Measurements from ENCODE around the gene ECHS1. TPM values are rescaled to one million over a fixed set of nuclear protein-coding genes. Genes with fewer than 3 reads are reported as not detected.
A peak's percentile ranks its signal among the peaks of the same experiment; 100 is the strongest.

ECHS1 gene
- polyA plus RNA-seq, 1 of the 3 experiments (the other 2 are of a cell fraction) = 97.8 TPM

DNA sequence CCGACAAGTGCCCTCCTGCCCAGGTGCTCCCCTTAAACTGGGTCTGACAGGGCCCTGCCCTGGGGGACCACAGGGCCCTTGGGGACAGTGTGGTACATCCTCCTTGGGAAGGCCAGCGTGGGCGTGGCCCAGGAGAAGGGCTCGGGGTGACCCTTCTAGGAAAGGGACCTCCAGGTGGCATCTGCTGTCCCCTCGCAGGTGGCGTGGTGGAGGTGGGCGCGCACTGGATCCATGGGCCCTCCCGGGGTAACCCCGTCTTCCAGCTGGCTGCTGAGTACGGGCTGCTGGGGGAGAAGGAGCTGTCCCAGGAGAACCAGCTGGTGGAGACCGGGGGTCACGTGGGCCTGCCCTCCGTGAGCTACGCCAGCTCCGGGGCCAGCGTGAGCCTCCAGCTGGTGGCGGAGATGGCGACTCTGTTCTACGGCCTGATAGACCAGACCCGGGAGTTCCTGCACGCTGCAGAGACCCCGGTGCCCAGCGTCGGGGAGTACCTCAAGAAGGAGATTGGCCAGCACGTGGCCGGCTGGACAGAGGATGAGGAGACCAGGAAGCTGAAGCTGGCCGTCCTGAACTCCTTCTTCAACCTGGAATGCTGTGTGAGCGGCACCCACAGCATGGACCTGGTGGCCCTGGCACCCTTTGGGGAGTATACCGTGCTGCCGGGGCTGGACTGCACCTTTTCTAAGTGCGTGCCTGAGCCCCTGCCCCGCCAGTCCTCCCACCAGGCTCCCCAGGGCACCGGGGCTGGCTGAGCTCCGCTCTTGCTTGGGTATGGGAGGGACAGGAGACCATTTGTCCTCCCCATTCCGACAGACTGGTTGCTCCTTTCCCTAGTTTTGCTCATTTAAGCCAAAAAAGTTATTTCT lies 6.9 kb upstream of the ECHS1 start (continued):
- TF ChIP-seq FOSL2 (IDR thresholded peaks at IDR 0.05; ENCODE audit: borderline replicate concordance, low read depth) (no peak), GABPA (IDR thresholded peaks at IDR 0.05; ENCODE audit: low read depth) (no peak), YY1 (IDR thresholded peaks at IDR 0.05; ENCODE audit: low read depth) (no peak), CHD2 (IDR thresholded peaks at IDR 0.05; ENCODE audit: low read length, partially characterized antibody) (no peak), NFIC (IDR thresholded peaks at IDR 0.05; ENCODE audit: borderline replicate concordance) (no peak), JUND (IDR thresholded peaks at IDR 0.05) (no peak), TEAD4 (IDR thresholded peaks at IDR 0.05; ENCODE audit: borderline replicate concordance, insufficient read depth) (no peak), MEF2A (IDR thresholded peaks at IDR 0.05; ENCODE audit: borderline replicate concordance, low read depth) (no peak)
- TF ChIP-seq, protein P1, sequence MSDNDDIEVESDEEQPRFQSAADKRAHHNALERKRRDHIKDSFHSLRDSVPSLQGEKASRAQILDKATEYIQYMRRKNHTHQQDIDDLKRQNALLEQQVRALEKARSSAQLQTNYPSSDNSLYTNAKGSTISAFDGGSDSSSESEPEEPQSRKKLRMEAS (IDR thresholded peaks at IDR 0.05; ENCODE audit: low read depth) = no peak
- TF ChIP-seq, protein P2, sequence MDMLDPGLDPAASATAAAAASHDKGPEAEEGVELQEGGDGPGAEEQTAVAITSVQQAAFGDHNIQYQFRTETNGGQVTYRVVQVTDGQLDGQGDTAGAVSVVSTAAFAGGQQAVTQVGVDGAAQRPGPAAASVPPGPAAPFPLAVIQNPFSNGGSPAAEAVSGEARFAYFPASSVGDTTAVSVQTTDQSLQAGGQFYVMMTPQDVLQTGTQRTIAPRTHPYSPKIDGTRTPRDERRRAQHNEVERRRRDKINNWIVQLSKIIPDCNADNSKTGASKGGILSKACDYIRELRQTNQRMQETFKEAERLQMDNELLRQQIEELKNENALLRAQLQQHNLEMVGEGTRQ (IDR thresholded peaks at IDR 0.05; ENCODE audit: borderline replicate concordance, low read depth, low read length) = no peak

DNA sequence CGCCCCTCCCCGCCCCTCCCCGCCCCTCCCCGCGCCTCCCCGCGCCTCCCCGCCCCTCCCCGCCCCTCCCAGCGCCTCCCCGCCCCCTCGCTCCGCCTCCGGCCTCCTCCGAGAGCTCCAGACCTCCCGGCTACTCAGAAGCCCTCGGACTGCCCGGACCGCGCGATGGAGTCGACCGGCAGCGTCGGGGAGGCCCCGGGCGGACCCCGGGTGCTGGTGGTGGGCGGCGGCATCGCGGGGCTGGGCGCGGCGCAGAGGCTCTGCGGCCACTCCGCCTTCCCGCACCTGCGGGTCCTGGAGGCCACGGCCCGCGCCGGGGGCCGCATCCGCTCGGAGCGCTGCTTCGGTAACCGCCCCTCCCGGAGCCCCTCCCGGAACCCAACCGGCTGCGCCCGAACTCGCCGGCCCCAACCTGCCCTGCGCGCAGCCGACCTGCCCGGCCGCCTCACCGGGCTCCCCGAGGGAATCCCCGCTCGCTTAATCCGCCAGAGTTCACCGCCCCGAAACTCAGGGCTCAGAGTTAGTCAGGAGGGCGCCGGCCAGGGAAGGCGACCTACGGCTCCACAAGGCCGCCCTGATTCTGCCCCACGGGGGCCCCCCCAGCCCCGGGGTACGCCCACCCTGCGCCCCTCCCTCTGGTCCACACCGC lies 6.1 kb upstream of the ECHS1 start, which contains the start of gene PAOX:
Gene PAOX (plus strand): TSS at position 111 of the 649 bp plus-strand sequence. CDS start 55 bp downstream, at position 166.
- TF ChIP-seq POLR2AphosphoS5 (IDR thresholded peaks at IDR 0.05; ENCODE audit: low read depth, low read length) = 0 out of 2 replicates have a peak, but pooled peaks have one; percentile 37
- no peak for TF ChIP-seq MXI1 (IDR thresholded peaks at IDR 0.05; ENCODE audit: low read depth, low read length)
- TF ChIP-seq JUND (IDR thresholded peaks at IDR 0.05) = no peak
- TF ChIP-seq TAF1 (IDR thresholded peaks at IDR 0.05; ENCODE audit: borderline replicate concordance, low read depth, low read length) = peak; percentile 52
- peak within 1 kb of the TSS; percentile 64 for H3K9ac ChIP-seq
- H4K20me1 ChIP-seq (ENCODE audit: insufficient read depth) = no peaks in the 10 kb centered on the region
- CTCF ChIA-PET = interaction anchor here (1.1 to 2.3 kb wide), 3 partner anchors 18 to 50 kb away, joined by 4 to 13 read pairs (median 7); no protein-coding TSS in a partner anchor
- H3K36me3 ChIP-seq (replicated peaks in 1 of 2; ENCODE audit: control insufficient read depth in 1 of 2, insufficient read depth in 2 of 2, low read length in 1 of 2) = no peaks in the 10 kb centered on the region
- peaks cover 0 to 15% of the 10 kb centered on the region in 2 experiments; a peak in 1 of 4 replicates for H3K4me1 ChIP-seq (ENCODE audit: control insufficient read depth in 1 of 2, insufficient read depth in 2 of 2, low read depth in 1 of 2, low read length in 1 of 2)
- H3K9me3 ChIP-seq = no peaks in the 10 kb centered on the region
- no peaks in the 10 kb centered on the region for H3K9me2 ChIP-seq
- H3F3A ChIP-seq (replicated peaks; ENCODE audit: insufficient read depth) = no peaks in the 10 kb centered on the region
- H3K79me2 ChIP-seq (ENCODE audit: insufficient read depth) = no peaks in the 10 kb centered on the region
- peak within 1 kb of the TSS; percentile 97 for H3K4me2 ChIP-seq
- POLR2A ChIA-PET = interaction anchor here (0.6 to 1.1 kb wide), 2 partner anchors 13 to 31 kb away, joined by 3 read pairs; no protein-coding TSS in a partner anchor
- no peaks in the 10 kb centered on the region for H3K27me3 ChIP-seq (ENCODE audit: insufficient read depth)
- H3K27ac ChIP-seq (ENCODE audit: low read depth in 2 of 2, low read length in 1 of 2) = peak within 1 kb of the TSS in 1 of 2 experiments; percentile 67; a peak in 1 of 4 replicates
- 20% methylated on average over 36 of the region's 78 CpGs for WGBS (ENCODE audit: low lambda C conversion rate)
- H3K4me3 ChIP-seq (ENCODE audit: low read depth in 2 of 2, low read length in 1 of 2) = peak within 1 kb of the TSS; percentile 74 to 76
- peak; percentile 93 for DNase-seq
- H2AFZ ChIP-seq (ENCODE audit: low read depth) = peak within 1 kb of the TSS; percentile 92
